ENCODE data around the gene IQSEC1.

GRCh38 chr3:13116426-13116825 lies 43.2 kb upstream of the IQSEC1 start:
- TF ChIP-seq CTCF (IDR thresholded peaks at IDR 0.05) (no peak), POLR2A (IDR thresholded peaks at IDR 0.05) (no peak)

Measured in lower leg skin (tissue), 3 donors.